Aorta (tissue), 4 donors: ENCODE measurements around the gene TOGARAM1. TPM values are rescaled to one million over a fixed set of nuclear protein-coding genes. Genes with fewer than 3 reads are reported as not detected.

Experiments
- polyA plus RNA-seq, 2 donors: library from polyadenylated mRNA; stranded (reverse); fragments of 200-250 nt; gene quantifications; one replicate each; pipeline ENCODE4 v1.2.3, GENCODE V29; 2013
- total RNA-seq, 2 donors: library from RNA; stranded (reverse); fragmentation: NEBNext Ultra II Directional; extraction: Animal tissue kit (Norgen Biotek cat#: 25700); gene quantifications; one replicate each; pipeline ENCODE4 v1.2.1, GENCODE V29; 2021
- donor health status: healthy with polysubstance abuse.
- donor health status: Bipolar disorder and iron deficiency.
- donor health status: DM: no; HTN: no; CAD: no.
- donor health status: DM: yes; HTN: yes; CAD: no.

Gene TOGARAM1
- total and polyA plus RNA-seq, 4 donors = 6.1 to 21.4 (median 9.3) TPM

Other genes starting within 250 kb of the TOGARAM1 start
- 10 to 100 TPM; 17.3 to 18.8 TPM for gene KLHL28, start 243 bp upstream of the TOGARAM1 start, total RNA-seq
- gene KLHL28, start 243 bp upstream of the TOGARAM1 start, polyA plus RNA-seq = 1 to 10 TPM; 2.9 to 3.4 TPM
- gene PRPF39, start 121.9 kb downstream of the TOGARAM1 start, total RNA-seq = 10 to 100 TPM; 30.4 to 51.1 TPM
- gene PRPF39, start 121.9 kb downstream of the TOGARAM1 start, polyA plus RNA-seq = 10 to 100 TPM; 10.1 to 28.0 TPM
- 10 to 100 TPM; 36.2 to 38.8 TPM for gene FKBP3, start 172.3 kb downstream of the TOGARAM1 start, total RNA-seq
- gene FKBP3, start 172.3 kb downstream of the TOGARAM1 start, polyA plus RNA-seq = 100 to 1,000 TPM in 1 of 2 donors, 10 to 100 TPM in 1; 60.3 to 103 TPM
- 1 to 10 TPM; 5.5 to 6.8 TPM for gene FANCM, start 173.7 kb downstream of the TOGARAM1 start, total RNA-seq
- 1 to 10 TPM in 1 of 2 donors, under 1 TPM in 1; 0.25 to 3.5 TPM for gene FANCM, start 173.7 kb downstream of the TOGARAM1 start, polyA plus RNA-seq